ENCODE measurements around the gene HEY2.

Gene HEY2

GRCh38 chr6:125742464-125743120 is 6.8 kb upstream of the HEY2 start:
- in situ Hi-C loops (cut with HindIII; ENCODE audit: low sequenced_read_pairs), result no loop called here

GRCh38 chr6:125743604-125744003 is 5.8 kb upstream of the HEY2 start:
- in situ Hi-C loops (cut with HindIII; ENCODE audit: low sequenced_read_pairs), result no loop called here

GRCh38 chr6:125745281-125746018 is 4.0 kb upstream of the HEY2 start:
- in situ Hi-C loops (cut with HindIII; ENCODE audit: low sequenced_read_pairs), result no loop called here

GRCh38 chr6:125746019-125746414 is 3.4 kb upstream of the HEY2 start:
- in situ Hi-C loops (cut with HindIII; ENCODE audit: low sequenced_read_pairs), result no loop called here

- in situ Hi-C loops (cut with HindIII; ENCODE audit: low sequenced_read_pairs), result no loop called here
Observed at GRCh38 chr6:125746731-125747588, 2.5 kb upstream of the HEY2 start.

- in situ Hi-C loops (cut with HindIII; ENCODE audit: low sequenced_read_pairs), result no loop called here
Observed at GRCh38 chr6:125747589-125748405, 1.6 kb upstream of the HEY2 start.

GRCh38 chr6:125748406-125749172 is 843 bp upstream of the HEY2 start:
- in situ Hi-C loops (cut with HindIII; ENCODE audit: low sequenced_read_pairs), result no loop called here

- in situ Hi-C loops (cut with HindIII; ENCODE audit: low sequenced_read_pairs), result no loop called here
Observed at GRCh38 chr6:125749865-125750691, 646 bp downstream of the HEY2 start.

- in situ Hi-C loops (cut with HindIII; ENCODE audit: low sequenced_read_pairs), result no loop called here
Observed at GRCh38 chr6:125750692-125751333, 1.4 kb downstream of the HEY2 start.

- in situ Hi-C loops (cut with HindIII; ENCODE audit: low sequenced_read_pairs), result no loop called here
Observed at GRCh38 chr6:125751334-125751916, 2.0 kb downstream of the HEY2 start.

- in situ Hi-C loops (cut with HindIII; ENCODE audit: low sequenced_read_pairs), result no loop called here
Observed at GRCh38 chr6:125752773-125753172, 3.3 kb downstream of the HEY2 start.

- in situ Hi-C loops (cut with HindIII; ENCODE audit: low sequenced_read_pairs), result no loop called here
Observed at GRCh38 chr6:125753218-125753936, 3.9 kb downstream of the HEY2 start.

GRCh38 chr6:125753937-125754259 is 4.5 kb downstream of the HEY2 start:
- in situ Hi-C loops (cut with HindIII; ENCODE audit: low sequenced_read_pairs), result no loop called here

GRCh38 chr6:125754566-125754965 is 5.1 kb downstream of the HEY2 start:
- in situ Hi-C loops (cut with HindIII; ENCODE audit: low sequenced_read_pairs), result no loop called here

GRCh38 chr6:125759184-125759902 is 9.9 kb downstream of the HEY2 start:
- in situ Hi-C loops (cut with HindIII; ENCODE audit: low sequenced_read_pairs), result no loop called here

- in situ Hi-C loops (cut with HindIII; ENCODE audit: low sequenced_read_pairs), result loop anchor here (10.0 kb wide), 1 partner anchor 445 kb away; no protein-coding TSS in a partner anchor
Observed at GRCh38 chr6:125759959-125760457, 10.6 kb downstream of the HEY2 start.

Data from DLD1 (cell line).